Endothelial cell (in vitro differentiated cells): ENCODE measurements around the gene AP2A1. TPM values are rescaled to one million over a fixed set of nuclear protein-coding genes. Genes with fewer than 3 reads are reported as not detected.

Source experiments
- DNase-seq: peaks from one replicate; pipeline ENCODE4 v3.0.0; 2021; ENCODE audit warnings: low spot score
- H3K27ac Mint-ChIP-seq: one replicate; pipeline ENCODE4 v1.8.0; 2021; ENCODE audit warnings: mixed read lengths, inconsistent platforms; ENCODE audit not compliant: unreplicated experiment
- H3K27me3 Mint-ChIP-seq: one replicate; pipeline ENCODE4 v1.8.0; 2021; ENCODE audit warnings: mild to moderate bottlenecking, moderate library complexity, mixed read lengths, inconsistent platforms; ENCODE audit not compliant: unreplicated experiment
- H3K36me3 Mint-ChIP-seq: one replicate; pipeline ENCODE4 v1.8.0; 2021; ENCODE audit warnings: mild to moderate bottlenecking, low read depth, mixed read lengths, inconsistent platforms; ENCODE audit not compliant: unreplicated experiment
- H3K4me1 Mint-ChIP-seq: one replicate; pipeline ENCODE4 v1.8.0; 2021; ENCODE audit warnings: mild to moderate bottlenecking, mixed read lengths, inconsistent platforms; ENCODE audit not compliant: unreplicated experiment
- H3K4me3 Mint-ChIP-seq: one replicate; pipeline ENCODE4 v1.8.0; 2021; ENCODE audit warnings: mild to moderate bottlenecking, mixed read lengths, inconsistent platforms; ENCODE audit not compliant: unreplicated experiment
- H3K9me3 Mint-ChIP-seq: one replicate; pipeline ENCODE4 v1.8.0; 2021; ENCODE audit warnings: mixed read lengths, inconsistent platforms; ENCODE audit not compliant: unreplicated experiment
- total RNA-seq: library from RNA; stranded (reverse); fragmentation: NEBNext Ultra II Directional; extraction: Animal tissue kit (Norgen Biotek cat#: 25700); gene quantifications from one replicate; pipeline ENCODE4 v1.2.1, GENCODE V29; 2021; ENCODE audit not compliant: unreplicated experiment
- TF ChIP-seq, protein P1 (sequence below): fragments of 200-600 bp; sonication (generic); IDR thresholded peaks from one replicate; pipeline ENCODE4 v1.5.0; 2021; ENCODE audit warnings: antibody characterized with exemption; ENCODE audit not compliant: unreplicated experiment

Gene AP2A1
- total RNA-seq, 1 donor from 2014 or later, result 191 TPM

DNA sequence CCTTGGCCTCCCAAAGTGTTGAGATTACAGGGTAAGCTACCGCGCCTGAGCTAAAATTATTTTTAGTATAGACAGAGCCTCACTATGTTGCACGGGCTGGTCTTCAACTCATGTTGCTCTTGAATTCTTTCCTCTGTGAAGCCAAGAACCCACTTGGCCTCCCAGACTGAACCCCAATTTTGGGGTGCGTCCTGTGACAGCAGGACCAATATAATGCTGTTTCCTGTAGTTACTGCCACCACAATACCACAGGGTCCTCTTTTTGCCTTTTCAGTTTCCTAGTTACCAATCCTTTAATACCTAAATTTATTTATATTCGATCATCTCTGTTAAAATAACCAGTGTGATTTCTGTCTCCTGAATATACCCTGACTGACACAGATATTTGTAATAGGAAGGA lies 36.6 kb upstream of the AP2A1 start:
- H3K4me1 Mint-ChIP-seq, result no peaks in the 10 kb centered on the region
- no peak overlapping the region for H3K27ac Mint-ChIP-seq
- DNase-seq, result no peak
- TF ChIP-seq, protein P1, sequence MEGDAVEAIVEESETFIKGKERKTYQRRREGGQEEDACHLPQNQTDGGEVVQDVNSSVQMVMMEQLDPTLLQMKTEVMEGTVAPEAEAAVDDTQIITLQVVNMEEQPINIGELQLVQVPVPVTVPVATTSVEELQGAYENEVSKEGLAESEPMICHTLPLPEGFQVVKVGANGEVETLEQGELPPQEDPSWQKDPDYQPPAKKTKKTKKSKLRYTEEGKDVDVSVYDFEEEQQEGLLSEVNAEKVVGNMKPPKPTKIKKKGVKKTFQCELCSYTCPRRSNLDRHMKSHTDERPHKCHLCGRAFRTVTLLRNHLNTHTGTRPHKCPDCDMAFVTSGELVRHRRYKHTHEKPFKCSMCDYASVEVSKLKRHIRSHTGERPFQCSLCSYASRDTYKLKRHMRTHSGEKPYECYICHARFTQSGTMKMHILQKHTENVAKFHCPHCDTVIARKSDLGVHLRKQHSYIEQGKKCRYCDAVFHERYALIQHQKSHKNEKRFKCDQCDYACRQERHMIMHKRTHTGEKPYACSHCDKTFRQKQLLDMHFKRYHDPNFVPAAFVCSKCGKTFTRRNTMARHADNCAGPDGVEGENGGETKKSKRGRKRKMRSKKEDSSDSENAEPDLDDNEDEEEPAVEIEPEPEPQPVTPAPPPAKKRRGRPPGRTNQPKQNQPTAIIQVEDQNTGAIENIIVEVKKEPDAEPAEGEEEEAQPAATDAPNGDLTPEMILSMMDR, result no peak
- H3K36me3 Mint-ChIP-seq, result peaks cover 8% of the 10 kb centered on the region
- H3K4me3 Mint-ChIP-seq, result no peak overlapping the region
- H3K27me3 Mint-ChIP-seq, result no peaks in the 10 kb centered on the region
- no peaks in the 10 kb centered on the region for H3K9me3 Mint-ChIP-seq

DNA sequence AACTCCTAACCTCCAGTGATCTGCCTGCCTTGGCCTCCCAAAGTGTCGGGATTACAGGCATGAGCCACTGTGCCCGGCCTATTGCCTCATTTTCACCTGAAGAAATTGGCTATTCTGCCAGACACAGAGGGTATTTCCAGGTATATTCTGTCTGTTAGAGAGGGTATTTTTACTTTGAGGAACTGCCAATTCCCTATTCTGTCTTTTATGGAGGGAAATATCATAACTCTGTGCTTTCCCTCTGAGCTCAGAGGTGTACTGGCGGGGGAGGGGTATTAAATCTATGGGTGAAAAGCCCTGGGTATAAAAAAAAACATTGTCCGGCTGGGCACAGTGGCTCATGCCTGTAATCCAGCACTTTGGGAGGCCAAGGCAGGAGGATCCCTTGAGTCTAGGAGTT lies 28.5 kb upstream of the AP2A1 start:
- H3K36me3 Mint-ChIP-seq, result peaks cover 5% of the 10 kb centered on the region
- no peaks in the 10 kb centered on the region for H3K9me3 Mint-ChIP-seq
- no peak overlapping the region for H3K4me3 Mint-ChIP-seq
- DNase-seq, result no peak
- H3K4me1 Mint-ChIP-seq, result no peaks in the 10 kb centered on the region
- H3K27me3 Mint-ChIP-seq, result peaks cover 5% of the 10 kb centered on the region
- H3K27ac Mint-ChIP-seq, result no peak overlapping the region
- TF ChIP-seq, protein P1, result no peak

DNA sequence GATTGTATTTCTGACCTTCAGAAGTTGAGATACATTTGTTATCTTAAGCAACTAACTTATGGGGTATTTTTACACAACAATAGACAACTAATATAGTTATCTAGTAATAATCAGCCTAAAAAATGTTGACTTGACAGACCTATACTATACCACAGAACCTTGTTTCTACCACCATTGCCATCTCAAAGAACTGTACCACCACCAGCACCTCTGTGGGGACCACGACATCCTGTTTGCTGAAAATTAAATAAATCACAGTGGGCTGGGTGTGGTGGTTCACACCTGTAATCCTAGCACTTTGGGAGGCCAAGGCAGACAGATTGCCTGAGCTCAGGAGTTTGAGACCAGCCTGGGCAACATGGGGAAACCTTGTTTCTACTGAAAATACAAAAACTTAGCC lies 27.7 kb upstream of the AP2A1 start:
- TF ChIP-seq, protein P1, result no peak
- Mint-ChIP-seq H3K27me3 (peaks cover 5% of the 10 kb centered on the region), H3K4me3 (no peak overlapping the region), H3K9me3 (no peaks in the 10 kb centered on the region), H3K27ac (no peak overlapping the region), H3K36me3 (peaks cover 5% of the 10 kb centered on the region), H3K4me1 (no peaks in the 10 kb centered on the region)
- DNase-seq, result no peak

DNA sequence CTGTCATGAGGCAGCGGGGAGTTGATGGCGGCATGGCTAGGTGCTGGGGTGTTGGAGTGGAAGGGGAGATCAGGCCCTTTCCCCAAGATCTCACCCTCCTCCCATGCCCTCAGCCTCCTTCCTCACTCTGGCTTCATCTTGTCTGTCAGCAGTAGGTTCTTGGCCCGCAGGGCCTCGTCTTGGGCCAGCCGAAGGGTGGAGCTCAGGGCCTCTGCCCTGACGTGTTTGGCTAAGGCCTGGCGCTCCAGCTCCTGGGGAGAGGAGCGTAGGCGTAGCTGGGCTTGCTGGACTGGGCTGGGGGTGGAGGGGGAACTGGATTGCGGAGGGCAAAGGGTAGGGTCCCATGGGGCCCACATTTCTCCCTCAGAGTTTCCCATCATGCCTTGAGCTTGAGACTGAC lies 26.9 kb upstream of the AP2A1 start:
- Mint-ChIP-seq H3K9me3 (no peaks in the 10 kb centered on the region), H3K36me3 (peaks cover 5% of the 10 kb centered on the region), H3K4me3 (no peak overlapping the region), H3K4me1 (no peaks in the 10 kb centered on the region), H3K27ac (no peak overlapping the region), H3K27me3 (peaks cover 5% of the 10 kb centered on the region)
- DNase-seq, result no peak
- TF ChIP-seq, protein P1, result no peak

DNA sequence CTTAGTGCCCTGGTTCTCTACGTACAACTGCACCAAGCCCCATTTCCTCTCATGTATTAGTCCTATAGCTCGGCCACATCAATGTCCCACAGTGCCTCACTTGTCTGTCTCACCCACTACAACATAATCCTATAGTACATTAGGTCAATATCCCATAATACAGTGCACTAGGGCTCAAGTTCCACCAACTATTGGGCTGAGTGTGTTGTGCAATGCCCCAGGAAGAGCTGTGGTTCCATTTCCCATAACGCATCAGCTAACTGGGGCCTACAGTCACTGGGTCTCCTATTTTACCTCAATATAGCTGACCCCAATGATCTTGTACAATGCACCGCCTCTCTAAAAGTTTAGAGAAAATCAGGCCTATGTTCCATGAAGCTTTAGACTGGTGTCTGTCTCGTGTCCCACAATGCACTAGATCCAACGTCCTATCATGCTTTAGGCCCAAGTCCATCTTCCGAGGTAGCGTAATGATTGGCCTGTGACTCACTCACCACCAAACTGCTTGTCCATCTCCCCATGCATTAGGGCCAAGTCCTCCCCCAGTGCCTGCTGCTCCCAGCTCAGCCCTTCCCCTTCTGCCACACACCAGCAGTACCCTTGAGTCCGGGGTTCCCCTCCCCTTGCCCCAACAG lies 25.5 kb upstream of the AP2A1 start:
- no peak for DNase-seq
- H3K4me3 Mint-ChIP-seq, result no peak overlapping the region
- H3K9me3 Mint-ChIP-seq, result no peaks in the 10 kb centered on the region
- TF ChIP-seq, protein P1, result no peak
- H3K36me3 Mint-ChIP-seq, result peaks cover 5% of the 10 kb centered on the region
- no peaks in the 10 kb centered on the region for H3K4me1 Mint-ChIP-seq
- H3K27me3 Mint-ChIP-seq, result peaks cover 10% of the 10 kb centered on the region
- H3K27ac Mint-ChIP-seq, result no peak overlapping the region
